ENCODE results near the gene JMJD6.
"Not testable (repeated sequence)": the region's sequence is repeated elsewhere in the genome, so short reads cannot be mapped to it uniquely, and the experiment has no call there.

JMJD6 gene

GRCh38 chr17:76736349-76737081 is 10.1 kb upstream of the JMJD6 start:
- DNase-seq (ENCODE audit: low read depth in 2 of 2) = peak in 1 of 2 donors; percentile 51

- DNase-seq (ENCODE audit: low read depth in 2 of 2) = no peak
Measured at GRCh38 chr17:76735586-76736348, 9.4 kb upstream of the JMJD6 start.

GRCh38 chr17:76735006-76735405 is 8.6 kb upstream of the JMJD6 start:
- DNase-seq (ENCODE audit: low read depth in 2 of 2) = no peak

DNA sequence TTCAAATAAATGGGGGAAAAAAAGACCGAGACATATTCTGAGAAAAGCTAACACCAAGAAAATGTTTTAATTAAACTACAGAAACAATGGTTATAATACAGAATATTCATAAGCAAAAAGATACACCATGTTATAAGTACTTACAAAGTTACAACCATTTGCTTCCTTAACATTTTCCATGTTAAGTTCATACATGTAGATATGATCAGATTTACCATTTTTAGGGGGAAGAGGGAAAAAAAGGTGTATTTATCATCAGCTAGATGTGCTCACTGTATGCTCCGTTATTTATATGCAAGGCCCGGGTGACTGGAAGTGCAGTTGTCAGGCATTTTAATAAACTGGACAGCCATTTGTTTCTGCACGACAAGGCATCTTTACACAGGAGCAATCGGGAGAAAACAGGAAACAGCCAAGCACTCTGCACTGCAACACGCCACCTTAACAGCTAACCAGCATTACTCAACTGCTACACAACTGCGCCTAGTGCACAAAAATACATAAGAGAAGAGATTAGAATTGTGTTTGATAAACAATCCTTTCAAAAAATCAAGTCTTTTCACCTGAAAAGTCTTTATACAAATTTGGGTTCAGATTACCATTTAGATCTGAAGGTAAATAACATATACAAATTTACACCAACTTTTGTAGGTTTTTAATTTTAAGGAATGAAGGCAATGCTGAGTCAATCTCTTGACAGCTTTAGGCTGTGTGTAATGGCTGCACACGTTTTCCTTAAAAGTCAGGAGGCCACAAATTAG is 7.9 kb upstream of the JMJD6 start:
- no peak for DNase-seq (ENCODE audit: low read depth in 2 of 2)

DNA sequence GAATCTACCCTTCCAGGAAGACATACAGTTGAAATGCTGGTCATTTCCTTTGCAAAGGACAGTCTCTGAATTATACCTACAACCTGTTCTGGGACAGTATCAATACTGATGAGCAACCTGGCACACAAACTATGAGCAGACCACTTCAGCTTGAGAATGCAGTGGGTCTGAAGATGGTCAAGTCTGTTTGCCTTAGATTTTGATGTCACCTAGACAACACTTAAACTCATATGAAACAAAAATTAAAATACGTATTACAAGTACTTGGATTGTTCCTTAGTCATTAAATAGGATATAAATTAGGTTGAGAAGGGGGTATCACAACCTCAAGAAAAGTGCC is 7.2 kb upstream of the JMJD6 start:
- no peak for DNase-seq (ENCODE audit: low read depth in 2 of 2)

- no peak for DNase-seq (ENCODE audit: low read depth in 2 of 2)
Measured at GRCh38 chr17:76732734-76733617, 6.6 kb upstream of the JMJD6 start.

DNA sequence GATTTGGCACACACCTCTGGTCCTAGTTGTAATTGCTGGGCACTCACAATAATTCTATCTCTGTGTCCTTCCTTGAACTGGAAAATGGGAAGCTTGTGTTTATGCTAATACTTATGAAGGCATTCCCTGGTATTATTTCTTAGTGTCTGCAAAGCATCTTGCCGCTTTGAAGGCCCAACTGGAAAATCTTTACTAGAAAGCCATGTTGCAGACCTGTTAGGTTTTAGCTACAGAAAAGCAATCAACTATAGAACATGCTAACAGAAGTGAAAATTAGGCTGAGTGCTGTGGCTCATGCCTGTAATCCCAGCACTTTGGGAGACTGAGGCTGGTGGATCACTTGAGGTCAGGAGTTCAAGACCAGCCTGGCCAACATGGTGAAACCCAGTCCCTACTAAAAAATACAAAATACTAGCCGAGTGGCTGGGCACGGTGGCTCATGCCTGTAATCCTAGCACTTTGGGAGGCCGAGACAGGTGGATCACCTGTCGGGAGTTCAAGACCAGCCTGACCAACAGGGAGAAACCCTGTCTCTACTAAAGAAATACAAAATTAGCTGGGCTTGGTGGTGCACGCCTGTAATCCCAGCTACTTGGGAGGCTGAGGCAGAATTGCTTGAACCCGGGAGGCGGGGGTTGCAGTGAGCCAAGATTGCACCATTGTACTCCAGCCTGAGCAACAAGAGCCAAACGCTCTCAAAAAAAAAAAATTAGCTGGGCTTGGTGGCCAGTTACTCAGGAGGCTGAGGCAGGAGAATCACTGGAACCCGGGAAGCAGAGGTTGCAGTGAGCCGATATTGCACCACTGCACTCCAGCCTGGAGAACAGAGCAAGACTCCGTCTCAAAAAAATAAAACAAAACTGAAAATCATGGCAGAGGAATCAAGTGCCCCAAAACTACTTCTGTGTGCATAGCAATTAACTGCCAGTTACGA is 5.7 kb upstream of the JMJD6 start:
- DNase-seq (ENCODE audit: low read depth in 2 of 2) = not testable (repeated sequence)

- DNase-seq (ENCODE audit: low read depth in 2 of 2) = no peak
Measured at GRCh38 chr17:76727745-76728456, 1.5 kb upstream of the JMJD6 start.

- DNase-seq (ENCODE audit: low read depth in 2 of 2) = peak; percentile 60 to 71
Measured at GRCh38 chr17:76726776-76727718, 641 bp upstream of the JMJD6 start, which contains the start of gene METTL23. Gene METTL23 (plus strand): TSS chr17:76726839. CDS start chr17:76729711, 2,872 bp downstream.

DNA sequence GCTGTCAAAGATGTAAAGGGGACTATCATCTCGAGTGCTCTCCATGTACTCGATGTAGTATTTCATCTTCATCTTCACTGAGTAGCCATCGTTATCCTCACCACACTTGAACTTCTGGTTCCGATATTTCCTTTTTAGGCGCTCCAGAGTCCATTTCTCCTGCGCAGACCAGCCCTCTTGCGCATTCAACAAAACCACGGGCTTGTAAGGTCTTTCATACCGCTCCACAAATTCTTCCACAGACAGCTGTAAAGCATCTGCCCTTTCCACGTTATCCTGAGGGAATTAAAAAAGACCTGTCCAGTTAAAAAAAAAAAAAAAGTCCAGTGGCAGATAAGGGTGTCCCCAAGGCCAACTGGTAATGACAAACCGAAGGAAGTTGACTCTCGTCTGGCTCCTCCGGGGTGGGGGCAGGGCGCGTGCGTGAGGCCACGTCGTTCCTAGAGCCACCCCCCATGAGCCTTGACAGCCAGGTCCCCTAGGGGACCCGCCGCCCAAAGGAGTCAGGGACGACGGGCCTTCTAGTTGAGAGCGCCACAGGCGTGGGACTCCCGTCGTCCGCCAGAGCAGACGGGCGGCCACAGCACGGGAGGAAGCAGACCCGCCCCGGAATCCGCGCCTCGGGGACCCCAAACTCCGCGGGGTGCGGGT is 701 bp downstream of the JMJD6 start:
- DNase-seq (ENCODE audit: low read depth in 2 of 2) = peak; percentile 55 to 69

- no peak for DNase-seq (ENCODE audit: low read depth in 2 of 2)
Measured at GRCh38 chr17:76723812-76724211, 2.6 kb downstream of the JMJD6 start.

DNA sequence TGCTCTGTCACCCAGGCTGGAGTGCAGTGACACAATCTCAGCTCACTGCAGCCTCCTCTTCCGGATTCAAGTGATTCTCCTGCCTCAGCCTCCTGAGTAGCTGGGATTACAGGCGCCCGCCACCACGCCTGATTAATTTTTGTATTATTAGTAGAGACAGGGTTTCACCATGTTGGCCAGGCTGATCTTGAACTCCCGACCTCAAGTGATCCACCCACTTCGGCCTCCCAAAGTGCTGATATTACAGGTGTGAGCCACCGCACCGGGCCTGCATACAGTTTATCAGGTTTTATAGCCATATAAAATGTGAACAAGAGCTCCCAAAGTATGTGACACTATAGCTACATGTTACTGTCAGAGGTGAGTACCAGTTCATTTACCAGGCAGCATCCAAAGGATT is 3.4 kb downstream of the JMJD6 start:
- not testable (repeated sequence) for DNase-seq (ENCODE audit: low read depth in 2 of 2)

GRCh38 chr17:76722279-76722678 is 4.1 kb downstream of the JMJD6 start:
- DNase-seq (ENCODE audit: low read depth in 2 of 2) = no peak

- DNase-seq (ENCODE audit: low read depth in 2 of 2) = no peak
Measured at GRCh38 chr17:76721463-76721862, 4.9 kb downstream of the JMJD6 start.

- DNase-seq (ENCODE audit: low read depth in 2 of 2) = no peak
Measured at GRCh38 chr17:76720941-76721340, 5.5 kb downstream of the JMJD6 start.

DNA sequence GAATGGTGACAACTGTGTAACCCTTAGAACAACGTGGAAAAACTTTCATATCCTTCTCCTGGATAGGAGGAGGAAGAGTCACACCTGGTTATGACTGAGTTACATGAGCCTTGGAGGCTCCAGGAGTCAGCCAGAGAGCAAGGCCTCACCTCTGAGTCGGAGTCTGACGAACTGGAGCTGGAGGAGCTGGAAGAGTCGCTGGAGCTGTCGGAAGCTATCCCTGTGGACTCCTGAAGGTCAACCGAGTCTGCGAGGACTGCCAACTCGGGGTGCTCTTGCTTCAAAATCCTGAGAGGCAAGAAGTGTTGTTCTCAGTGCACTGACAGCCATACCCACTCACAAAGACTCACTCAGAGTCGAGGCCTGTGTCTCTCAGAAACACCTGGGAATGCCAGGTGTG is 6.2 kb downstream of the JMJD6 start:
- DNase-seq (ENCODE audit: low read depth in 2 of 2) = no peak

GRCh38 chr17:76718516-76718915 is 7.9 kb downstream of the JMJD6 start:
- DNase-seq (ENCODE audit: low read depth in 2 of 2) = no peak

DNA sequence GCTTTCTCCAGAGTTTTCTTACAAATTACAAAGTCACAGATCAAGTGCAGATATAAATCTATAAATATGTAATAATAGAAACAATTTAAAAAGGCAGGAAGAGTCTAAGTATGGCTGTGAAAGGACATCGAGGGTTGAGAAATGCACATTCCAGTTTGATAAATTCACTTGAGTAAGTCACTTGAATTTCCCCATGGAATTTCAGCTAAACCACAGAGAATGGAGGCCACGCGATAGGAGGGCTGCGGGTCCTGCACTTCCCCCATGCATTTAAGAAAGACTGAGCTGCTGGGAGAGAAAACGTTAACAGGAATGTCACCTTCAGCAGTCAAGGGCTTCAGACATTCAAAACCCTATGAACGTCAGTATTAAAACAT is 9.6 kb downstream of the JMJD6 start:
- no peak for DNase-seq (ENCODE audit: low read depth in 2 of 2)
